ENCODE data around the gene CCL5.
"Not testable (repeated sequence)": the region's sequence is repeated elsewhere in the genome, so short reads cannot be mapped to it uniquely, and the experiment has no call there.

The CCL5 gene

GRCh38 chr17:35898283-35899070 lies 18.3 kb upstream of the CCL5 start:
- DNase-seq = no peak

DNA sequence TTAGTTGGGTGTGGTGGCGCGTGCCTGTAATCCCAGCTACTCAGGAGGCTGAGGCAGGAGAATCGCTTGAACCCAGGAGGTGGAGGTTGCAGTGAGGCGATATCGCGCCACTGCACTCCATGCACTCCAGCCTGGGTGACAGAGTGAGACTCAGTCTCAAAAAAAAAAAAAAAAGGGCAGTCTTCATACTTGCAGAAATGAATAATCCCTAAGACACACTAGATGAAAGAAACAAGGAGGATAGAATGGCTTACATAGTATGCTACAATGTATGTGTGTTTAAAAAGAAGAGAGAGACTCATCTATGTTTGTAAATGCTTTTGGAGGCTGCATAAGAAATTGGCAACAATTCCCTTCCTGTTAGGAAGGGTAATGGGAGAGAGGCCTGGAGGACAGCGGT lies 17.6 kb upstream of the CCL5 start:
- not testable (repeated sequence) for DNase-seq

GRCh38 chr17:35895636-35896587 lies 15.8 kb upstream of the CCL5 start:
- DNase-seq = no peak

- DNase-seq = no peak
These were observed 14.0 kb upstream of the CCL5 start for GRCh38 chr17:35894206-35894605.

DNA sequence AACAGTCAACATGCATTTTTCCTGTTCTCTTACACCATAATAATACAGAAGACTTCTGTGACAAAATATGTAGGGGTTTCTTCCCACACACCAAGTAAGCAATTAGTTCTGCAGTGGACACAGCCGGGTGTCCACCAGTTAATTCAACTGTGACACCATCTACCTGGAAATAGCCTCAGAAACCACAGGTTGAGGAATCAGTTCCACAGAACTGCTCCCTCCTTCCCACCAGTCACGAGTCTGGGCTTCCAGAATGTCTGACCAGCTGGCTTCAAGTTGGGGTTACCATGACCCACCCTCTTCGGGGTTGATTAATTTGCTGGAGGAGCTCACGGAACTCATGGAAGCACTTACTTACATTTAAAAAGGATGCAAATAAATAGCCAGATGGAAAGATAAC lies 13.6 kb upstream of the CCL5 start:
- no peak for DNase-seq

GRCh38 chr17:35892091-35893035 lies 12.2 kb upstream of the CCL5 start:
- DNase-seq = no peak

GRCh38 chr17:35891269-35891668 lies 11.1 kb upstream of the CCL5 start:
- no peak for DNase-seq

- DNase-seq = no peak
These were observed 10.6 kb upstream of the CCL5 start for GRCh38 chr17:35890774-35891155.

DNA sequence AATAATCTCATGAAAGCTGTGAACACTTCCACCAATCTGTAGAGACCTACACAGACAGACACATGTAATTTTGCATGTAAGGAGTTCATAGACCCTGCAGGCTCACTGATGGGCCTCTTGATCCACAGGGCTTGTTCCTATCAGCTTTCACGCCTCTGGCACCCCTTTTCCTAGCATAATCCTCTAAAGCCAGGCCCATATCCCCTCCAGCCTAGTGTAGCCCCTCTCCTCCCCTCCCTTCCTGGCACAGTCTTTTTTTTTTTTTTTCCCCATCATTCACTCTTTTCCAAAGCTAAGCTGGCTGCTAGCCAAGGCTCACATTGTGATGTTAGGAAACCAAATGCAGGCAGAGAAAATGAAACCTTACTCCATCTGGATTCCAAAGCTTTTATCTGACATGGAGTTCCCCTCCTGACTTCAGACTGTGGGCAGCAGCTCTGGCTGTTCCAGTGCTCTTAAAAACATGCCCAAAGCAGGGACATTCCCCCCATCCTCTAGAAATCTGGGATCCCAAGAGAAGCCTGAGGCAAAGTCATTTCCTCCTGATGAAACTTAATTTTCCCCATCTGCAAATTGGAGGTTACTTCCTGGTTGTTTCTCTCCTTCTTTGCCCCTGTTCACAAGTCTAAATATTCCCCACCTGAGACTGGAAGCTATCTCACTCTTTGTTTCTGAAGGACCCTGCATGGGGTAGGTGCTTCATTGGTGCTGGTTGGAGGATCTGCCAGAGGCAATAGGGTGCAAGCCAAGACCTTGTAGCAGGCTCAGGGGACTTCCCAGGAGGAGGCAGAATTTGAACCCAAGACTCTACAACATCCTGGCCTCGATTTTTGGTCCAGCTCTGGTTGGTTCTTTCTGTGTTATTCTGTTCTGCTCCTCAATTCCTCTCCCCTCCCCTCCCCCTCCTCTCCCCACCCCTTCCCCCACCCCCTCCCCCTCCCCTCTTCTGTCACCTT lies 9.9 kb upstream of the CCL5 start:
- DNase-seq = no peak

DNA sequence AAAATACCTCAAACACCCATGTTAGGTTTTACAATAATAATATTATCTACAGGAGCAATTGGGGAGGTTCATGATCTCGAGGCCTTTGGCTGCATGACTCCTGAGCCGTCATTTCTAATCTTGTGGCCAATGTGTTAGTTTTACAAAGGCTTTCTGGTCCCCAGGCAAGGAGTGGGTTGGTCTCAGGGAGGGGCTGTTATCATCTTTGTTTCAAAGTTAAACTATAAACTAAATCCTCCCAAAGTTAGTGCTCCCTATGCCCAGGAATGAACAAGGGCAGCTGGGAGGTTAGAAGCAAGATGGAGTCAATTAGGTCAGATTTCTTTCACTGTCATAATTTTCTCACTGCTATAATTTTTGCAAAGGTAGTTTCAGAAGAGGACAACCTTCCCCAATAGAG lies 9.1 kb upstream of the CCL5 start:
- no peak for DNase-seq

GRCh38 chr17:35878361-35878760 lies 1.8 kb downstream of the CCL5 start:
- DNase-seq = no peak

- no peak for DNase-seq
These were observed 2.7 kb downstream of the CCL5 start for GRCh38 chr17:35877345-35878029.

DNA sequence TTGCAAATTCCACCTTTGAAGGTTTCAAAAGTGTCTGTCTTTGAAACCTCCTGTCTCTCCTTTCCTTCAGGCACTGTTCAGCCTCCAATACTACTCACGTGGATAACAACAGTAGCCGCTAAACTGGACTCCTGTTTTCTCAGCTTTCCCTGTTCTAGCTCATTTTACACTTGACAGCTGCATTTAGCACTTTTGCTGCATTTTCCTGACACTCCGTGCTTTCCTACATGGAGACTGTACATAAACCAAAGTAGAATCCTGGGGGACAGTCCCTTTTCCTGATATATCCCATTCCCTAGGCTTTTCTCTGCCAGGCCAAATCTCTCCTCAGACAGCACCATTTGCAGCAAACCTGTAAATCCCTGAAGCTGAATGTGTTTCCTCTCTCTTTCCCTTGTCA lies 3.6 kb downstream of the CCL5 start:
- no peak for DNase-seq

- DNase-seq = no peak
These were observed 4.4 kb downstream of the CCL5 start for GRCh38 chr17:35875800-35876139.

DNA sequence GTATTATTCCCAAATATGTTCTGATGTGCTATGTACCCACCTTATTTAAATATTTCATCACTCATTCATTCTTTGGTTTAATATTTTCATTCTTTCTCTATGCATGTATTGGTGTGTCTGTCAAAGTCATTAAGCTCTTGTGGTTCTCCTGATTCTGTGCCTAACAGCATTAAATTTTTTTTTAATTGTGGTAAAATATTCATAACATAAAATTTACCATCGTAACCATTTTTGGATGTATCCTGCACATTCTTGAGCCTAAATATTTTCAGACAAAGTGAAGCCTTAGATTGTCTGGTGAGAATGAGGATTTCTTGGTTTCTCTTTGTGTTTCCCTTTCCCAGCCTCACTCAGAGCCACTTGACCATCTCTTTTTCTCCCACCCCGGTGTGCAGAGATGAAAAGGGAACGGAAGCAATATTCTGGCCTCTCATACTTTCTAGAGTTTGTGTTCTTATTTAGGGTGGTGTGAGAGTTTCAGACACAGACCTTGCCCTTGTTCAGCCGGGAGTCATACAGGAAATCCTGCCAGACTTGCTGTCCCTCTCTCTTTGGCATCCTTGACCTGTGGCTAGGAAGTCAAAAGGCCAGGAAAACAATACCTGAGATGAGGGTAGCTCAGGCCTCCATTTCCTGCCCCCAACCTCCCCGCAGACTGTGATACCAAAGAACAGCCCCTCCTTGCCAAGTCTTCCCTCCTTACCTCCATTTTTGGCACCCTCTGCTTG lies 4.9 kb downstream of the CCL5 start:
- no peak for DNase-seq

DNA sequence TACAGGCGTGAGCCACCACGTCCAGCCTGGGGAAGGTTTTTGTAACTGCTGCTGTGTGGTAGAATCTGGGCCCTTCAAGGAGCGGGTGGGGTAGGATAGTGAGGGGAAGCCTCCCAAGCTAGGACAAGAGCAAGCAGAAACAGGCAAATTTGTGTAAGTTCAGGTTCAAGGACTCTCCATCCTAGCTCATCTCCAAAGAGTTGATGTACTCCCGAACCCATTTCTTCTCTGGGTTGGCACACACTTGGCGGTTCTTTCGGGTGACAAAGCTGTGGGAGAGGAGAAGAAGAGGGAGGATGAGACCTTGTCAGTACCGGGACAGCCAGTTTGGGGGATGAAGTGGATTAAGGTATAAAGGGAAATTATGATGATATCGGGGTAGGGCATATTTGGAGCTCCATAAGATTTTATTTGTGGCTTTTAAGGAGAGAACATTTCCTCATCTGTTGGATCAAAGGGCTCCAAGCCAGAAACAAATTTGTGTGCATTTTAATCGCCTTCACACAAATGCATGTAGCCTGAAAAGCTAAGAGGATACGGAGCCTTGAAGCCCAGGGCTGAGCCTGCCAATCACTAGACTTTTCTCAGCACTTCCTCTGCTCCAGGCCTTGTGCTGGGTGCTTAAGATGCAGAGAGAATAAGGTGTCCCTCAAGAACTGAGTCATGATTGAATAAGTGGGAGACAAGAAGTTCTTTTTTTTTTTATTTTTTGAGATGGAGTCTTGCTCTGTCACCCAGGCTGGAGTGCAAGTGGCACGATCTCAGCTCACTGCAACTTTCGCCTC lies 7.8 kb downstream of the CCL5 start:
- DNase-seq = no peak

DNA sequence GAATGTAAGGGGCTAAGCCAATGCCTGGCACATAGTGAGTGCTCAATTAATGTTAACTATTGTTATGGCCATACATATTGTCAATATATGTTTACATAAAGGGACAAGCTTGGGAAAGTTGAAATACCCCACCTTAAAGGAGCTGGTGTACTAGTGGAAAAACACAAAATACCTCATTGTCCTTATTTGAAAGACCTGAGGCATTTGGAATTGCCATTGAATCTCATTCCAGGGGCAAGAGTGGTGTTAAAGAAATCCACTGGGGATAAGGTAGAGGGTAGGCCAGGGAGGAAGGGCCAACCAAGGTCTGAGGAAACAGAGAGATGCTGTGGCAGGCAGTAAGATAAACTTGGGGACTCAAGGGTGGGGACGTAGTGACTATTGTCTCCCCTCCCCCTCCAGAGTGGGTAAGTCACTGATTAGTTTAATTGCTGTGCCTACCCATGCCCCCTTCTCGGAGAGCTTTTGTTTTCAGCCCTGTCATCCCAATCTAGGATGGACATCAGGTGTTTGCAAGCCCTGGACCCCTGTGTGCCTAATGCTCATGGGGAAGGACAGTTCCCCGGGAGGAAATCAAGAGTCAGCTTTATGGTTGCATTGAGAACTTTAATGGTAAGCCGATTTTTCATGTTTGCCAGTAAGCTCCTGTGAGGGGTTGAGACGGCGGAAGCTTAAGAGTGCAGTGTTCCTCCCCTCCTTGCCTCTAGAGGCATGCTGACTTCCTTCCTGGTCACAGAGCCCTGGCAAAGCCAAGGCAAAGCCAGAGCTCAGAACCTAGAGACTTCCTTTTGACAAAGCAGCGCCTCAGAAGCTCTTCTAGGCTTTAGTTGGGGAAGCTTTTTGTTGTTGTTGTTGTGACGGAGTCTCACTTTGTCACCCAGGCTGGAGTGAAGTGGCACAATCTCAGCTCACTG lies 9.0 kb downstream of the CCL5 start:
- no peak for DNase-seq

- DNase-seq = no peak
These were observed 11.4 kb downstream of the CCL5 start, which contains the start of gene HEATR9 for GRCh38 chr17:35868737-35869136. Gene HEATR9, minus strand, starts transcription at chr17:35868891. Its CDS starts 149 bp downstream, at chr17:35868742.
